ENCODE results near the gene GNG7.

GNG7 gene

GRCh38 chr19:2702170-2703076 lies at the start of gene GNG7:
Gene GNG7, minus strand, starts transcription at chr19:2702694. Its CDS starts 182,006 bp downstream, at chr19:2520688.
- Histone ChIP-seq H3K9me2 (replicated peaks; ENCODE audit: insufficient read depth, low read length) (no peaks in the 10 kb centered on the region), H4K20me1 (ENCODE audit: insufficient read depth, low read length) (no peaks in the 10 kb centered on the region), H3K9ac (ENCODE audit: low read length) (peak within 1 kb of the TSS; percentile 88), H3K27ac (ENCODE audit: low read length) (peak within 1 kb of the TSS; percentile 2; the same call in 1 of the 2 replicates), H3K4me3 (ENCODE audit: low read length) (peak within 1 kb of the TSS; percentile 85), H3K9me3 (replicated peaks; ENCODE audit: insufficient read depth, low read length) (no peaks in the 10 kb centered on the region), H3K4me2 (ENCODE audit: low read depth, low read length) (peak within 1 kb of the TSS; percentile 94), H3K36me3 (replicated peaks; ENCODE audit: insufficient read depth, low read length) (no peaks in the 10 kb centered on the region), H3K4me1 (ENCODE audit: low read length) (peaks cover 31% of the 10 kb centered on the region), H3K27me3 (replicated peaks; ENCODE audit: insufficient read depth, low read length) (peaks cover 11% of the 10 kb centered on the region), H3K79me2 (ENCODE audit: low read length) (peaks cover 28% of the 10 kb centered on the region), H3F3A (ENCODE audit: insufficient read depth, low read length) (peaks cover 34% of the 10 kb centered on the region), H2AFZ (ENCODE audit: low read length) (peak within 1 kb of the TSS; percentile 52; the same call in 1 of the 2 replicates)
- TF ChIP-seq EZH2 (optimal IDR thresholded peaks at IDR 0.05; ENCODE audit: low read depth, low read length): no peak
- no peak for TF ChIP-seq CTCF (IDR thresholded peaks at IDR 0.05; ENCODE audit: low read length)
- TF ChIP-seq EZH2phosphoT487 (IDR thresholded peaks at IDR 0.05; ENCODE audit: low read length): no peak
- peak; percentile 98 for DNase-seq

- H3K9ac ChIP-seq (ENCODE audit: low read length): no peak overlapping the region
- H3K27ac ChIP-seq (ENCODE audit: low read length): no peak overlapping the region
- H3K4me1 ChIP-seq (ENCODE audit: low read length): peaks cover 7% of the 10 kb centered on the region
- H3K4me3 ChIP-seq (ENCODE audit: low read length): no peak overlapping the region
- no peaks in the 10 kb centered on the region for H3K9me3 ChIP-seq (replicated peaks; ENCODE audit: insufficient read depth, low read length)
- no peak overlapping the region for H2AFZ ChIP-seq (ENCODE audit: low read length)
- H3K27me3 ChIP-seq (replicated peaks; ENCODE audit: insufficient read depth, low read length): no peaks in the 10 kb centered on the region
- no peaks in the 10 kb centered on the region for H3K36me3 ChIP-seq (replicated peaks; ENCODE audit: insufficient read depth, low read length)
- no peaks in the 10 kb centered on the region for H3K79me2 ChIP-seq (ENCODE audit: low read length)
- H3K4me2 ChIP-seq (ENCODE audit: low read depth, low read length): no peak overlapping the region
- H3F3A ChIP-seq (ENCODE audit: insufficient read depth, low read length): no peaks in the 10 kb centered on the region
- DNase-seq: no peak
- TF ChIP-seq EZH2 (optimal IDR thresholded peaks at IDR 0.05; ENCODE audit: low read depth, low read length) (no peak), EZH2phosphoT487 (IDR thresholded peaks at IDR 0.05; ENCODE audit: low read length) (no peak), CTCF (IDR thresholded peaks at IDR 0.05; ENCODE audit: low read length) (no peak)
- H4K20me1 ChIP-seq (ENCODE audit: insufficient read depth, low read length): no peaks in the 10 kb centered on the region
- no peaks in the 10 kb centered on the region for H3K9me2 ChIP-seq (replicated peaks; ENCODE audit: insufficient read depth, low read length)
Observed at GRCh38 chr19:2751438-2751830, 48.9 kb upstream of the GNG7 start.

GRCh38 chr19:2750808-2751437 lies 48.4 kb upstream of the GNG7 start:
- Histone ChIP-seq H3K9me2 (replicated peaks; ENCODE audit: insufficient read depth, low read length) (no peaks in the 10 kb centered on the region), H3K4me1 (ENCODE audit: low read length) (peaks cover 7% of the 10 kb centered on the region)
- no peak for DNase-seq

More at GRCh38 chr19:2750808-2751437, 48.4 kb upstream of the GNG7 start:
- no peak overlapping the region for H2AFZ ChIP-seq (ENCODE audit: low read length)
- H3K27me3 ChIP-seq (replicated peaks; ENCODE audit: insufficient read depth, low read length): no peaks in the 10 kb centered on the region
- no peak overlapping the region for H3K4me3 ChIP-seq (ENCODE audit: low read length)
- H3K79me2 ChIP-seq (ENCODE audit: low read length): no peaks in the 10 kb centered on the region
- no peak overlapping the region for H3K4me2 ChIP-seq (ENCODE audit: low read depth, low read length)
- no peak overlapping the region for H3K27ac ChIP-seq (ENCODE audit: low read length)
- no peak for TF ChIP-seq CTCF (IDR thresholded peaks at IDR 0.05; ENCODE audit: low read length)
- no peaks in the 10 kb centered on the region for H3F3A ChIP-seq (ENCODE audit: insufficient read depth, low read length)
- H4K20me1 ChIP-seq (ENCODE audit: insufficient read depth, low read length): no peaks in the 10 kb centered on the region
- no peak overlapping the region for H3K9ac ChIP-seq (ENCODE audit: low read length)
- no peaks in the 10 kb centered on the region for H3K9me3 ChIP-seq (replicated peaks; ENCODE audit: insufficient read depth, low read length)
- no peaks in the 10 kb centered on the region for H3K36me3 ChIP-seq (replicated peaks; ENCODE audit: insufficient read depth, low read length)

Measured in MM.1S (cell line).